H7 (cell line): ENCODE results near the gene THBS4. TPM values are rescaled to one million over a fixed set of nuclear protein-coding genes. Genes with fewer than 3 reads are reported as not detected.

Experiments
- DNase-seq: peaks from one replicate; pipeline ENCODE4 v3.0.0; 2012
- H3K27me3 ChIP-seq: 2 replicates; pipeline ENCODE4 v1.6.0; 2011; ENCODE audit warnings: mild to moderate bottlenecking, low read length; ENCODE audit not compliant: control insufficient read depth, insufficient read depth
- H3K36me3 ChIP-seq: replicated peaks from 2 replicates; pipeline ENCODE4 v1.5.1; 2011; ENCODE audit warnings: low read length; ENCODE audit not compliant: control insufficient read depth, insufficient read depth
- H3K4me3 ChIP-seq: 2 replicates; pipeline ENCODE4 v1.5.1; 2011; ENCODE audit warnings: low read depth, mild to moderate bottlenecking, control low read depth, low read length, moderate library complexity; ENCODE audit not compliant: insufficient read depth
- total RNA-seq: library from RNA; depleted of rRNA; stranded (reverse); fragments of >200 nt; shearing (Covaris generic); gene quantifications from 2 replicates; pipeline ENCODE4 v1.2.3, GENCODE V29; 2014

THBS4 gene
- total RNA-seq, 1 experiment from 2014 or later: 3.1 TPM

DNA sequence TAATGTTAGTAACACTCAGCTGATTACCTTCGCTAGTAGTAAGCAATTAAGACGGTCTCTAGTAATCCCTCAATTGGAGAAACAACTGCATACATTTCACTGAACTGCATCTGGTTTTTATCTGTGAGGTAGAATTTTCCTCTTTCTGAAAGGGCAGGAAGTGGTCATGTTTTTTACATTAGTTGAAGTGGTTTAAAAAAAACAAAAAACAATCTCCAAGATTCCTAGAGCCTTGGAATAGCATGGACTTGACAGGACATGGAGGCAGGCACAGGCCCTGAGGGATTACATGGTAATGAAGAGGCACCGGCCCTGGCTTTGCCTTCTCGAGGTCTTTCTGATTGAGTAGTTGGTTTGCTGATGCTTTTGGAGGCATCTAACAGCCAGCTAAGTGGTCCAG lies 25.8 kb downstream of the THBS4 start:
- no peak for DNase-seq
- Histone ChIP-seq H3K4me3 (no peak overlapping the region), H3K36me3 (no peaks in the 10 kb centered on the region), H3K27me3 (no peaks in the 10 kb centered on the region)

DNA sequence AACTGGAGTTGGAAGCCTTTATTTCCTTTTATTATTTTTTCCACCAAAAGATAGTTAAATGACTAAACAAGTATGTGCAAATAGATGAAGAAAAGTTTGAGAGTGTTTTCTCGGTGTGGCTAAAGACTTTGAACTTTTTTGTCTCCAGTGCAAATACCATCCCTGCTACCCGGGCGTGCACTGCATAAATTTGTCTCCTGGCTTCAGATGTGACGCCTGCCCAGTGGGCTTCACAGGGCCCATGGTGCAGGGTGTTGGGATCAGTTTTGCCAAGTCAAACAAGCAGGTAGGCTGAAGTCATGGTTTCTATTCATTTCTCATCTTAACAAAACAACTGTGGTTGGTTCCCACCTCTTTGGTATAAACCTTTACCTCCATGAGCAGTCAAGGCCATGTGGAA lies 26.4 kb downstream of the THBS4 start:
- DNase-seq: no peak
- Histone ChIP-seq H3K27me3 (no peaks in the 10 kb centered on the region), H3K4me3 (no peak overlapping the region), H3K36me3 (no peaks in the 10 kb centered on the region)

DNA sequence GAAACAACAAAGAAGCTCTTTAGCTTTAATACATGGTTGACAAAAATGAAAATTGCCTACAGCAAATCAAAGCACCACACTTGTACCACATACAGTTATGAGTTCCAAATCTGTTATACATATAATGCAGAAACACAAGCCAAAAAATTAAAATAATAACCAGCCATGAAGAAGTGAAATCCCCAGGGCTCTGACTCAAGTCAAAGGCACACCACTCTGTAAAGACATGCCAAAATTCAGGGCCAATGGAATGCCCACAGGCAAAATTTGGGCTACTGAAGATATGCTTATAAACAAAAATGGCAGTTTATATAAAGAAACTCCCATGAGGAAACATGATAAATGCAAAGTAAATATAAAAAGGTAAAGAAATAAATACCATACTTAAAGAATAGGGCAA lies 29.0 kb downstream of the THBS4 start:
- no peak for DNase-seq
- no peaks in the 10 kb centered on the region for H3K27me3 ChIP-seq
- H3K4me3 ChIP-seq: no peak overlapping the region
- no peaks in the 10 kb centered on the region for H3K36me3 ChIP-seq

DNA sequence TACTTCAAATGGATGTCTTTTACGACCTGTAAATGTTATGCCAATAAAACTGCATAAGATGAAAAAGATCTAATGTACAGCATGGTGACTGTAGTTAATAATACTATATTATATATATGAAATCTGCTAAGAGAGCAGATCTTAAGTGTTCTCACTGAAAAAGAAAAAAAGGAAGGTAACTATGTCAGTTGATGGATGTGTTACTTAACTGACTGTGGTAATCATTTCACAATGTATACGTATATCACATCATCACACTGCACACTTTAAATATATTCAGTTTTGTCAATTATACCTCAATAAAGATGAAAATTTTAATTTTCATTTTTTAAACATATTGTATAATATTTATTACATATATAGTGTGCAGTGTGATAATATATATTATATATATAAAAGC lies 31.9 kb downstream of the THBS4 start:
- Histone ChIP-seq H3K36me3 (no peaks in the 10 kb centered on the region), H3K27me3 (no peaks in the 10 kb centered on the region), H3K4me3 (no peak overlapping the region)
- no peak for DNase-seq

DNA sequence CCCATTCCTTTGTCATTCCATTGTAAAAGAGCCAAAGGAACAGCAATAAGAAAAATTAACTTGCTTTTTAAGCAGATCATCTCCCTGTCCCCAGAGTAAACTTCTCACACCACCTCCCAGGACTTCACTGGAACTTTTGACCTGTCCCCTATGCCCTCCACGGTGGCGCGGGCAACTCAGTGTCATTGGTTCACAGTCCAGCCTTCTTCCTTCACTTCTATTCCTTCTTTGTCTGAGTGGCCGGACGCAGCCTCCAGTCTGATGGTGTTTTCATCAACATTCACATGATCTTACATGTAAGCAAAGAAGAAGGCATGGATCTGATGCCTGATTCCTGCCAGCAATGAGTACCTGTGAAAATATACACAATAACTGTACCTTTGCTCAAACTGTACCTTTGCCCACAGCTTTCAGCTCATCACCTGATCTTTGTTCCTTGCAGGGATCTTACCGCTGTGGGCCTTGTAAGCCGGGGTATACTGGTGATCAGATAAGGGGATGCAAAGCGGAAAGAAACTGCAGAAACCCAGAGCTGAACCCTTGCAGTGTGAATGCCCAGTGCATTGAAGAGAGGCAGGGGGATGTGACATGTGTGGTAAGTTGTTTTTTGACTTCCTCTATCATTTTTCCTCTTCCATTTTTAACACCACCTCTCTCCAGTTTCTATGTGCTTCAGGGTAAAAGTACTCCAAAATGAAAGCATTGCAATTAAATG lies 32.5 kb downstream of the THBS4 start:
- Histone ChIP-seq H3K4me3 (no peak overlapping the region), H3K36me3 (no peaks in the 10 kb centered on the region; the same call in 1 of the 2 replicates), H3K27me3 (no peaks in the 10 kb centered on the region)
- DNase-seq: no peak

DNA sequence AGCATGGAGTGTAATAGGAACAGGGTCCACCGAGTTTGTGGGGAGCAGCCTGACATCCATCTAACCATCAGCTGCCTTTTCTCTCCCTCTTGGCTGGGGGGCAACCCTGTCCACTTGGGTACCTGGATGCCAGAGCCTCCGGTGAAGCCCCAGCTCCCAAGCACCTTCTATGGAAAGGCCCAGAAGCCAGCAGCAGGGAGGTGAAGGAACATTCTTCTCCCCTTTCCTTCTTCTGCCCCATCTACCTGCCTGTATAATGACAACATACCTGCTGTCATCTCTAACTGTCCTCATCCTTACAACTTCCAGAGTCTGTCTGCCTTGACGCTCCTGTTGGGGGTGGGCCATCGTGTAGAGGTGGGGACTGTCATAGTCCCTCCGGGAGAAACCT lies 33.1 kb downstream of the THBS4 start:
- no peaks in the 10 kb centered on the region; the same call in 1 of the 2 replicates for H3K36me3 ChIP-seq
- no peak for DNase-seq
- no peak overlapping the region for H3K4me3 ChIP-seq
- H3K27me3 ChIP-seq: no peaks in the 10 kb centered on the region

DNA sequence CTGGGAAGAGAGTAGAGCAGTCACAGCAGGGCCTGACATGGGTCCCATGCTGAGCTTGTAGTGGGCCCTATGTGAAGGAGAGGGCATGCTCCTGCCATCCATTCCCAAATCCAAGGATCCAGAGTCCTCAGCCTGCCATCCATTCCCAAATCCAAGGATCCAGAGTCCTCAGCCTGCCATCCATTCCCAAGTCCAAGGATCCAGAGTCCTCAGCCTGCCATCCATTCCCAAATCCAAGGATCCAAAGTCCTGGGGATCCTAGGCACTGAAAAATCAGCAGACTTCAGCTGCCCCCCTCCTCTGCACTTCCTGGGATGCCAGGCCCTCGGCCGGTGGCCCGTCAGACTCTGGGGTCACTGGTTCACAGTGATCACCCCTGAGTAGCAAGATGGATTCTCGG lies 33.6 kb downstream of the THBS4 start:
- no peak for DNase-seq
- H3K36me3 ChIP-seq: no peaks in the 10 kb centered on the region; the same call in 1 of the 2 replicates
- no peaks in the 10 kb centered on the region for H3K27me3 ChIP-seq
- no peak overlapping the region for H3K4me3 ChIP-seq

DNA sequence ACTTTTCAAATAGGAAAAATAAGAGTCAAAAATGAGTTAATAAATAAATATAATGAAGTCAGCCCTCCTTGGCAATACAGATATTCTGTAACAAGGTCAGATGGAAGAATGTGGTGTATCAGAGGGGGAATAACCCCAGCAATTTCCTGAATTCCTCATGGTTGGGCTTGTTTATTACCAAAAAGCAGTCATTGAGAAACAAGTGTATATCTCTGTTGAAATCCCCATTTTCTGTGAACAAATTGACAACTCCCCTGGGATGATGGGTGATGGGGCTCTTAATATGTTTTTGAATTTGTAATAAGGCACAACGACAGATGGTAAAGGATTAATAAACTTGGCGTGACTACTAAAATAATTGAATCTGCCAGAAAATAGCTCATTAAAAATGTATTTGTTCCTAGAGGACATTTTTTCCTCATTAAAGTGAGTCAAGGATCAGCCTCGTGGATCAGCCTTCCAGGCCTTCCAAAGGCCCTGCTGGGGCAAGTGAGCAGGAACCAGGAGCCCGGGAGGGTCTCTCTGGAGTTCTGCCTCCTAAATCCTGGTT lies 34.2 kb downstream of the THBS4 start:
- Histone ChIP-seq H3K27me3 (no peaks in the 10 kb centered on the region), H3K36me3 (no peaks in the 10 kb centered on the region; the same call in 1 of the 2 replicates), H3K4me3 (no peak overlapping the region)
- DNase-seq: no peak

DNA sequence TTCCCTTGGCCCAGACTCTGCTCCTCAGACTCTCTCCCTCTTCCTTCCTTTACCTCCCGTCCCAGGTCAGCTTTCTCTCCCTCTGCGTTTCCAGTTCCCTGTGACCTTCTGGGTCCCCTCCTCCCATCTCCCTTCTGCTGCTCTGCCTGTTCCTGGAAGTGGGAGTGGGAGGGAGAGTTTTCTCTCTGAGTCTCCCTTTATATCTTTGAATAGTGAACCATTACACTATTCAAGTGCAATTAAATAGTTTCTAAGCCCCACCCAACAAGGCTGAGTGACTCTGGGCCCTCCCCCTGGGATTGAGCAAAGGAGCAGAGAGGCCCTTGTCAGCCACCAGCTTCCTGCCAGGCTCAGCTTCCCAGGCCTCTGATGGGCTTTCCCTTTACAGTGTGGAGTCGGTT lies 34.8 kb downstream of the THBS4 start:
- DNase-seq: no peak
- Histone ChIP-seq H3K36me3 (no peaks in the 10 kb centered on the region; the same call in 1 of the 2 replicates), H3K4me3 (no peak overlapping the region), H3K27me3 (no peaks in the 10 kb centered on the region)

DNA sequence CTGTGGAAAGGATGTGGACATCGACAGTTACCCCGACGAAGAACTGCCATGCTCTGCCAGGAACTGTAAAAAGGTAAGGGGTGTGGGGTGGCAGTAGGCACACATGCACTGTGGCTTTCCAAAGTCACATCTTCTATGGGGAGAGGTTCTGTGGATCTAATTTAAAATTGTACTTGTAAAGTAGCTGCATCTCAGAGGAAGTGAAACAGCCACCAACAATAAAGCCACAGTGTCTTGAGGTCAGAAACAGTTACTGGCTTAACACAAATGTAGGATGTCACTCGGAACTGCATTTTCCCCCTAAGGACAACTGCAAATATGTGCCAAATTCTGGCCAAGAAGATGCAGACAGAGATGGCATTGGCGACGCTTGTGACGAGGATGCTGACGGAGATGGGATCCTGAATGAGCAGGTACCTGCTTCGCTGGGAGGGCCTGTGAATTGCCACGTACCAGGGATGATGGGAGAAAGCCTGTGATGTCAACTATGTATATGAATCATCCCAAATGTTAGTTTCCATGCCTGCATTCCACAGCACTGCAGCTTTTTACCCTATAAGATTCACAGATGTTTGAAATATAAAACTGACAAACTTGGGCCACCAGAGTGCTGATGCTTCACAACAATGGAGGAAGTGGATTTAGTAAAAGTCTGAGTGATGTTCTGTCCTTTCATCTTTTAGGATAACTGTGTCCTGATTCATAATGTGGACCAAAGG lies 35.3 kb downstream of the THBS4 start:
- H3K4me3 ChIP-seq: no peak overlapping the region
- DNase-seq: no peak
- H3K36me3 ChIP-seq: no peaks in the 10 kb centered on the region; the same call in 1 of the 2 replicates
- no peaks in the 10 kb centered on the region for H3K27me3 ChIP-seq

DNA sequence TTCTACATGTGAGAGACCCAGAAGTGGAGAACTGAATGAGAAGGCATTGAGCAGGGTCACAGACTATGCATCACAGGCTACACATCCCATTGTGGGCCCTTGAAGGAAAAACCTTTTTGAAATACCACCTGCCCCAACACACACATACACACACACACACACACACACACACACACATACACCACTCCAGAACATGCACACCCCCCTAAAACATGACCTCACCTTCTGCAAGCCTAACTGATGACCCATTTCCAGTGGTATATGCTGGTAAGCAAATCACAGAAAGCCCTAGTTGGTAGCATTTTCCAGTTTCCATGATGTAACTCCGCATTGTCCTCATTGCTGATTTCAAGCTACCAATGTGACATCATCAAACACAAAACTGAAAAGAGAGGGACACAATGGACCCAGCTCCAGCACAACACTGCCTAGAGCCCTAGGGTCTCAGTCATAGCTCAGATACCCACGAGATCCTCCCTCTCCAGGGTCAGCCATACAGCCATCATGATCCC lies 36.4 kb downstream of the THBS4 start:
- Histone ChIP-seq H3K36me3 (no peaks in the 10 kb centered on the region; the same call in 1 of the 2 replicates), H3K27me3 (no peaks in the 10 kb centered on the region), H3K4me3 (no peak overlapping the region)
- no peak for DNase-seq

DNA sequence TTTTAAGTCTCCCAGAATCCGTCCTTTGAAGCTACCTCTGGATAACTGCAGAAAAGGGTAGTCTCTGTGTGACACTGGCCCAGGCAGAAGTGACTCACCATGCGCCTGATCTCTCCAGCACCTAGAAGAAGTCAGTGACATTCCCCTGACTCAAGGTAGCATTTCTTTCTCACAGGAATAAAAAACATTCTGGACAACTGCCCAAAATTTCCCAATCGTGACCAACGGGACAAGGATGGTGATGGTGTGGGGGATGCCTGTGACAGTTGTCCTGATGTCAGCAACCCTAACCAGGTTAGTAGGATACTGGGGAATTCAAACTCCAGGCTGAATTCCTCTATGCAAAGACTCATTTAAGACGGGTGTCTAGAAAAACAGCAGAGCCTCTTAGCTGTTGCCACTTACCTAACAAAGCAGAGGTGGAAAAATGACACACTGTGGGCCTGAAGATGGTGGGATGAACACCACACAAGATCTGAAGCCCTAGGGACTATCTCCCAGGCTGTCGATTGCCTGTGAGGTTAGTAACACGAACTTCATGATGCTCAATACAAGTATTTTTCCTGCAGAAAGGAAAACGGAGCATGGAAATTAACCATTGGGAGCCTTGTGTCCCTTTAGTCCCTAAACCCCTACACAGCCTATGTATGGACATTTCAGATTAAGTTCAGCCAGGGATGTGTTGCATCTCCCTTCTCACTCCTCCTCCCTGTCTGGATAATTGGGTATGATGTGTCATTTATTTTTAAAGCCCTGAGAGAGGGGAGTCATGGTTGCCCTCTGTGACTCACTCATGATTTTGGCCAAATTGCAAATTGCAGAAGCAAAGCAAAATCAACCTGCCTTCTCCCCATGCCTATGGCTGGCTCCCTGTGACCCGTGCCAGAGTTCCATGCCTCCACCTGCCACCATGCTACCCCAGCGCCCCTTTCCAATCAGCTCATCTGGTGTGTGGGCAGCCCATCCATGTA lies 37.2 kb downstream of the THBS4 start:
- no peaks in the 10 kb centered on the region for H3K27me3 ChIP-seq
- H3K36me3 ChIP-seq: no peaks in the 10 kb centered on the region; the same call in 1 of the 2 replicates
- no peak for DNase-seq
- H3K4me3 ChIP-seq: no peak overlapping the region

DNA sequence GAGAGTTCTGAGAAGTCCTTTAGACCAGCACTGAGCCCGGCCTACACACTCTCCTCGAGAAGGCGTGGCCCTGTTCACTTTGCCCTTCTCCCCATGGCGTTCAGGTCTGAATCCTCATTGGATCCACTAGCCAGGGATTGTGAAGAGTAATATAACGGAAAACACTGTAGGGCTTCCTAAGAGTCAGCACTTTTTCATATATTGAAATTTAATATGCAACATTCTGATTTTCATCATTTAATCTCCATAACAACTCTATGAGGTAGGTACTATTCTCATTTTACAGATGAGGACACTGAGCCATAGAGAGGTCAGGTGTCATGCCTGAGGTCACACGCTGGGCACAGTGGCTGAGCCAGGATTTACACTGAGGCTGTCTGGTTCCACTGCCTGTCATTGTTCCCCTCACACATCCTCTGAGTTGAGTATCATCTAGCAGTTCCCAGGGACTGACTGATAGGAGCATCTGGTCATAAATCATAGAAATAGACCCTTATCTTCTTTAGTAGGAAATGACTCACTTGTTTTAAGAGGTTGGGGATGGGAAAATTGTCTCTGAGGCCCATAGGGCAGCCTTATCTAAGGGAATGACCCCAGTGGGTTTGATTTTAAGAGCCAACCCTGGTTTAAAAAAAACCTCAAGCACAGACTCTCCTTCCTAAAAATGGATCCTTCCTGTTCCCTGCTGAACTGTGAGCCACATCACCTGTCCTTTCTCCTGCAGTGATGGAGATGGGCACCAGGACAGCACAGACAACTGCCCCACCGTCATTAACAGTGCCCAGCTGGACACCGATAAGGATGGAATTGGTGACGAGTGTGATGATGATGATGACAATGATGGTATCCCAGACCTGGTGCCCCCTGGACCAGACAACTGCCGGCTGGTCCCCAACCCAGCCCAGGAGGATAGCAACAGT lies 41.2 kb downstream of the THBS4 start:
- no peak for DNase-seq
- Histone ChIP-seq H3K4me3 (no peak overlapping the region), H3K36me3 (no peaks in the 10 kb centered on the region; the same call in 1 of the 2 replicates), H3K27me3 (no peaks in the 10 kb centered on the region)
